HEK293T (cell line): Measurements from ENCODE around the gene IRF2BP2.

ENCODE experiments used
- CTCF ChIA-PET: fragments of 350-600 bp; formaldehyde crosslinking; extraction: SDS; loops from one replicate; lab custom pipeline; 2021; ENCODE audit warnings: antibody characterized with exemption, inconsistent platforms; lab: Yijun Ruan, JAX
- POLR2A ChIA-PET: fragments of 350-600 bp; formaldehyde crosslinking; extraction: SDS; loops from one replicate; lab custom pipeline; 2020; ENCODE audit warnings: antibody characterized with exemption, inconsistent platforms; lab: Yijun Ruan, JAX
- DNase-seq: peaks from one replicate; pipeline ENCODE4 v3.0.0; 2012; ENCODE audit warnings: mixed read lengths; ENCODE audit errors: extremely low spot score
- ARNT ChIP-seq: fragments of 450-650 bp; IDR thresholded peaks from 2 replicates; pipeline ENCODE4 v1.6.1; 2017; ENCODE audit warnings: mild to moderate bottlenecking
- CTBP1 ChIP-seq: fragments of 450-650 bp; IDR thresholded peaks from 2 replicates; pipeline ENCODE4 v1.6.1; 2016; ENCODE audit warnings: borderline replicate concordance
- FOXA1 ChIP-seq: fragments of 450-650 bp; IDR thresholded peaks from 2 replicates; pipeline ENCODE4 v1.6.1; 2016; ENCODE audit warnings: mild to moderate bottlenecking
- FOXK2 ChIP-seq: fragments of 450-650 bp; IDR thresholded peaks from 2 replicates; pipeline ENCODE4 v1.6.1; 2016; ENCODE audit warnings: mild to moderate bottlenecking
- FOXM1 ChIP-seq: fragments of 450-650 bp; IDR thresholded peaks from 2 replicates; pipeline ENCODE4 v1.6.1; 2017; ENCODE audit warnings: mild to moderate bottlenecking, borderline replicate concordance
- HDGF ChIP-seq: fragments of 450-650 bp; IDR thresholded peaks from 2 replicates; pipeline ENCODE4 v1.6.1; 2017; ENCODE audit warnings: antibody characterized with exemption, borderline replicate concordance
- L3MBTL2 ChIP-seq: fragments of 450-650 bp; conservative IDR thresholded peaks from 2 replicates; pipeline ENCODE4 v1.6.1; 2016; ENCODE audit warnings: mild to moderate bottlenecking
- LEF1 ChIP-seq: fragments of 450-650 bp; IDR thresholded peaks from 2 replicates; pipeline ENCODE4 v1.6.1; 2017; ENCODE audit warnings: mild to moderate bottlenecking, borderline replicate concordance
- NFRKB ChIP-seq: fragments of 450-650 bp; IDR thresholded peaks from 2 replicates; pipeline ENCODE4 v1.6.1; 2016; ENCODE audit warnings: mild to moderate bottlenecking, moderate library complexity
- SP1 ChIP-seq: fragments of 450-650 bp; IDR thresholded peaks from 2 replicates; pipeline ENCODE4 v1.6.1; 2017
- SUZ12 ChIP-seq: fragments of 450-650 bp; IDR thresholded peaks from 2 replicates; pipeline ENCODE4 v1.6.1; 2016; ENCODE audit warnings: mild to moderate bottlenecking
- ZNF384 ChIP-seq: fragments of 450-650 bp; IDR thresholded peaks from 2 replicates; pipeline ENCODE4 v1.6.1; 2016
- TF ChIP-seq, protein P1 (sequence below): fragments of 450-650 bp; IDR thresholded peaks from 2 replicates; pipeline ENCODE4 v1.6.1; 2016

The IRF2BP2 gene

DNA sequence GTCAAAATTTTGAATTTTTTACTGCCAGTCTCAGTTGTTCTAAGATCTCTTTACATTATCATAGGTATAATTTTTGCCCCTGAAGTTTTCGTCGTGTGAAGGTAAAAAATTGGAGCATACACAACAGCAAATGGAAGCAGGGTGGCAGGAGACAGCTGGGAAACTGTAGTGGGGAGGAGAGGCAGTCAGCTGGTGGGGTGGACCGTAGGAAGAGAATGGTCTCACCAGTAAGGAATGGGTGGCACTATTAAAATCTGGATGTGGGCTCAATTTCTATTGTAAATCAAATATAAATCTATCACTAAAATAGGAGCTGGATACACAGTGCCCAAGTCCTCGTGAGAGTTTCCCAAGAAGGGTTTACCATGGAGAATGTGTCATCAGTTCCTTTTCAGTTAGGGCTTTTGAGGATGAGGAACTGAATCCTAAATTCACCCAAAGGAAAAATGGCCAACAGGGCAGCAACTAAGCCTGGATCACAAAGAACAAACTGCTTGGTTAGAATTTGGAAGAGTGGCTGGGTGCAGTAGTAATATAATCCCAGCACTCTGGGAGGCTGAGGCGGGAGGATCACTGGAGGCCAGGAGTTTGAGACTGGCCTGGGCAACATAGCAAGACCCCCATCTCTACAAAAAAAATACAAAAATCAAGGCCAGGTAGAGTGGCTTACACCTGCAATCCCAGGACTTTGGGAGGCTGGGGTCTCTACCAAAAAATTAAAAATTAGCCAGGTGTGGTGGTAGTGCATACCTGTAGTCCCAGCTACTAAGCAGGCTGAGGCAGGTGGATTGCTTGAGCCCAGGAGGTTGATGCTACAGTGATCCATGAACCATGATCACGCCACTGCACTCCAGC is 10.5 kb upstream of the IRF2BP2 start:
- TF ChIP-seq FOXM1 = no peak
- TF ChIP-seq FOXA1 = no peak
- no peak for TF ChIP-seq L3MBTL2
- TF ChIP-seq, protein P1, sequence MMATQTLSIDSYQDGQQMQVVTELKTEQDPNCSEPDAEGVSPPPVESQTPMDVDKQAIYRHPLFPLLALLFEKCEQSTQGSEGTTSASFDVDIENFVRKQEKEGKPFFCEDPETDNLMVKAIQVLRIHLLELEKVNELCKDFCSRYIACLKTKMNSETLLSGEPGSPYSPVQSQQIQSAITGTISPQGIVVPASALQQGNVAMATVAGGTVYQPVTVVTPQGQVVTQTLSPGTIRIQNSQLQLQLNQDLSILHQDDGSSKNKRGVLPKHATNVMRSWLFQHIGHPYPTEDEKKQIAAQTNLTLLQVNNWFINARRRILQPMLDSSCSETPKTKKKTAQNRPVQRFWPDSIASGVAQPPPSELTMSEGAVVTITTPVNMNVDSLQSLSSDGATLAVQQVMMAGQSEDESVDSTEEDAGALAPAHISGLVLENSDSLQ = no peak
- ChIA-PET CTCF (interaction anchor here (0.6 to 1.4 kb wide), 2 partner anchors 9 to 11 kb away, joined by 3 to 4 read pairs; no protein-coding TSS in a partner anchor), POLR2A (interaction anchor here (0.6 to 1.5 kb wide), 3 partner anchors 10 to 298 kb away, joined by 3 to 13 read pairs (median 4); partner anchors contain the start of gene IRF2BP2)
- no peak for DNase-seq

DNA sequence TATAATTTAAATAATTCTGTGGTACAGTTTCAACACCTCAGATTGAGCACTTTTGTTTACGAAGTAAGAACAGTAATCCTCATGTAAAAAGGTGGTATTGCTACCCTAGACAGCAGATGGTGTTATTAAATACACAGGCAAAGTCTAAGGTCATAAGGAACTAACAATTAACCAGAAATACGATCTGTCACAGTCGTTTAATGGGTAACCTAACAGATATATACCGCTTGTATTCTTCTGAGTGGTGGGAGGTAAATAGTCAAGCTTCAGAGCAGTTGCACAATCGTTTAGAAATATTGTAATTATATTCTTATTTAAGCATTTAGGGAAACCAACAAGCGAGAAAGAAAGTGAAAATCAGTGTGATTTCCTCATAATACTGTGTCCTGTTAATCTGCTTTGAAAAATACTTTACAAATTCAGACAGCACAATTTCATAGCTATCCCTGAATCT is 9.8 kb upstream of the IRF2BP2 start:
- CTCF ChIA-PET = interaction anchor here (0.6 to 1.6 kb wide), 3 partner anchors 8 to 124 kb away, joined by 3 to 4 read pairs (median 3); no protein-coding TSS in a partner anchor

GRCh38 chr1:234619071-234619480 is 9.1 kb upstream of the IRF2BP2 start:
- ChIA-PET CTCF (interaction anchor here (1.1 to 1.6 kb wide), 3 partner anchors 10 to 465 kb away, joined by 3 to 4 read pairs (median 3); no protein-coding TSS in a partner anchor), POLR2A (interaction anchor here (0.8 to 1.0 kb wide), 2 partner anchors 15 to 105 kb away, joined by 4 read pairs; no protein-coding TSS in a partner anchor)
- no peak for TF ChIP-seq SUZ12
- TF ChIP-seq L3MBTL2 = peak; percentile 31; the same call in 1 of the 2 replicates
- no peak for DNase-seq

More for the DNA sequence above, 9.8 kb upstream of the IRF2BP2 start:
- DNase-seq = no peak
- TF ChIP-seq, protein P1 = peak; percentile 70
- TF ChIP-seq FOXK2 = no peak
- POLR2A ChIA-PET = interaction anchor here (0.8 to 1.5 kb wide), 4 partner anchors 9 to 104 kb away, joined by 3 to 13 read pairs (median 4); partner anchors contain the start of gene IRF2BP2

- DNase-seq = no peak
- ChIA-PET POLR2A (interaction anchor here (0.8 to 1.0 kb wide), 2 partner anchors 105 kb away, joined by 4 to 6 read pairs; no protein-coding TSS in a partner anchor), CTCF (interaction anchor here (0.7 to 1.6 kb wide), 3 partner anchors 65 to 465 kb away, joined by 3 read pairs; no protein-coding TSS in a partner anchor)
- TF ChIP-seq L3MBTL2 = 0 out of 2 replicates have a peak, but pooled peaks have one; percentile 8
- no peak for TF ChIP-seq FOXA1
- TF ChIP-seq FOXM1 = no peak
These were observed 8.7 kb upstream of the IRF2BP2 start for GRCh38 chr1:234618737-234619049.

GRCh38 chr1:234617986-234618736 is 8.2 kb upstream of the IRF2BP2 start:
- TF ChIP-seq, protein P1 = peak; percentile 39; the same call in 1 of the 2 replicates
- TF ChIP-seq ARNT (no peak), ZNF384 (no peak)
- ChIA-PET CTCF (interaction anchor here (0.7 to 1.6 kb wide), 3 partner anchors 66 to 466 kb away, joined by 3 read pairs; no protein-coding TSS in a partner anchor), POLR2A (interaction anchor here (0.8 kb wide), 1 partner anchor 106 kb away, joined by 6 read pairs; no protein-coding TSS in a partner anchor)
- DNase-seq = no peak

- DNase-seq = no peak
- TF ChIP-seq CTBP1 (no peak), NFRKB (no peak), SUZ12 (no peak), HDGF (no peak), L3MBTL2 (no peak), FOXA1 (no peak), SP1 (no peak), LEF1 (no peak)
- CTCF ChIA-PET = interaction anchor here (0.8 to 1.4 kb wide), 4 partner anchors 38 to 118 kb away, joined by 3 to 5 read pairs (median 4); no protein-coding TSS in a partner anchor
- POLR2A ChIA-PET = interaction anchor here (1.5 to 2.0 kb wide), 3 partner anchors 83 to 109 kb away, joined by 4 to 6 read pairs (median 4); no protein-coding TSS in a partner anchor
These were observed 7.4 kb upstream of the IRF2BP2 start for GRCh38 chr1:234617131-234617985.
